ENCODE measurements around the gene GANAB.
"Not testable (repeated sequence)": the region's sequence is repeated elsewhere in the genome, so short reads cannot be mapped to it uniquely, and the experiment has no call there.

The GANAB gene

GRCh38 chr11:62645946-62646824, at the start of gene GANAB:
Gene GANAB, minus strand, starts transcription at chr11:62646613. Its CDS starts 14 bp downstream, at chr11:62646599.
- peak; percentile 98 for DNase-seq

GRCh38 chr11:62694455-62695167, 48.2 kb upstream of the GANAB start:
- peak; percentile 79 for DNase-seq

DNA sequence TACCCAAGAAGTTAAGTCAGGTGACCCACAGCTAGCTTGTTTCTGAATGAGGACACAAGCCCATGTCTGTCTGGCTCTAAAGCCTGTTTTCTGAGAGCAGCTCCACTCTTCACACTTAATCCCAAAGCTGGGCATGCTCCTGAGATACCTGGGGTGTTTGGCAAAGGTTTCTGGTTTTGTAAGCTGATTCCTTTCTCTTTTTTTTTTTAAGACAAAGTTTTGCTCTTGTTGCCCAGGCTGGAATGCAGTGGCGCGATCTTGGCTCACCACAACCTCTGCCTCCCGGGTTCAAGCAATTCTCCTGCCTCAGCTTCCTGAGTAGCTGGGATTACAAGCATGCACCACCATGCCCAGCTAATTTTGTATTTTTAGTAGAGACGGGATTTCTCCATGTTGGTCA, 47.2 kb upstream of the GANAB start:
- DNase-seq, result not testable (repeated sequence)

- no peak for DNase-seq
Observed at GRCh38 chr11:62689421-62690183, 43.2 kb upstream of the GANAB start, which contains the start of gene LRRN4CL. Gene LRRN4CL, minus strand, starts transcription at chr11:62689530. Its CDS starts 1,022 bp downstream, at chr11:62688508.

DNA sequence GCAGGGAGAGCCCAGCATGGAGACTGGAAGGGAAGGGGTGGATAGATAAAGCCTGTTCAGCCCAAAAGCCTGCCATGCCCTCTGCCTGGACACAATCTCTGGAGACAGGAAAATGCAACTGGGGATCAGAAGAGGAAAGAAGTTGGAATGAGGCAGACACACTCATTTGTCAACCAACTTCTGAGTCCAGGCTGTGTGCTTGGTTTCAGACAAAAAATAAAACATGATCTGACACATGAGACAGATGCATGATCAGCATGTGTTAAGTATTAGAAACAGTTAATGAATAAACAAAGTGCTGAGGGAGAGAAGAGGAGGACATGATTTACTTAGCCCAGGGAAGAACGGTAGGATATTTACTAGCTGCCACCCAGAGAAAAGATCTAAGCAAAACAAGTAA, 42.1 kb upstream of the GANAB start:
- no peak for DNase-seq

- DNase-seq, result no peak
Observed at GRCh38 chr11:62687508-62688396, 41.3 kb upstream of the GANAB start.

- no peak for DNase-seq
Observed at GRCh38 chr11:62682518-62682917, 36.1 kb upstream of the GANAB start.

GRCh38 chr11:62680825-62681240, 34.4 kb upstream of the GANAB start:
- peak; percentile 47 for DNase-seq

DNA sequence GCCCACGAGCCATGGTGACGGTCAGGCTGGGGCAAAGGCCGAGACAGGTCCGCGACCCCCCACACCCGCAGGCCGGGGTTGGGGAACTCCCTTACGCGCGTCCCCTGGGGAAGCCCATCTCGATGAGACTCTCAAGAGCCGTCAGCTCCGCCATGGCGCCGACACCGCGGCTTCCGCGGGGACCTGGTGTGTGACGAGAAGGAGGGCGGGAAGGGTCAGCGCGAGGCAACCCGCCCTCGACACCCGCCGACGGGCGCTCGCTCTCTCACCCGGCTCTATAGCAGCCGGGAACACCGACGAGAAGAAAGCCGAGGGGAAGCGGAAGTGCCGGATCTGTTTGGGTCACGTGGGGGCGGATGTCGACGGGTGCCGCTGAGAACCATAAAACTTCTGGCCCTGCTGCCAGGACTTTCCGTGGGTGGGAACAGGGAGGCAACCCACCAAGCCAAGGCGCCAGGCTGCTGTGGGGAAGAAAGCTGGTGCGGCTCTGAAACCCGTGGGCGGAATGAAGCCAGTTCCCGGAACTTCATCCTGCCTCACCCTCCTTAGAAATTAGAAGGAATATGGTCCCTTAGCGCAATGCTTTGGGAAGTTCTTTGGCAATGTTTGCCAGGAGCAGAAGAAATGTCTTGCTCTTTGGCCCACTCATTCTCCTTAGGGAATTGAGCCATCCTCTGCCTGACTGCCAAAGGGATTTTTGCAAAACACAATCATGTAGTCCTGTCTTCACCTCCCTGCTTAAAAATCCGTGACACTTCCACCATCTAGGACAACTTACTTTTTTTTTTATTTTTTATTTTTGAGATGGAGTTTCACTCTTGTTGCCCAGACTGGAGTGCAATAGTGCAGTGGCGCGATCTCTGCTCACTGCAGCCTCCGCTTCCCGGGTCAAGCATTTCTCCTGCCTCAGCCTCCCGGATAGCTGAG, 32.6 kb upstream of the GANAB start, which contains the start of gene UBXN1:
UBXN1 (minus strand) TSS at position 304 of the 927 bp plus-strand sequence; CDS start at position 154, 150 bp downstream.
- peak; percentile 85 for DNase-seq

GRCh38 chr11:62678433-62678769, 32.0 kb upstream of the GANAB start:
- no peak for DNase-seq

DNA sequence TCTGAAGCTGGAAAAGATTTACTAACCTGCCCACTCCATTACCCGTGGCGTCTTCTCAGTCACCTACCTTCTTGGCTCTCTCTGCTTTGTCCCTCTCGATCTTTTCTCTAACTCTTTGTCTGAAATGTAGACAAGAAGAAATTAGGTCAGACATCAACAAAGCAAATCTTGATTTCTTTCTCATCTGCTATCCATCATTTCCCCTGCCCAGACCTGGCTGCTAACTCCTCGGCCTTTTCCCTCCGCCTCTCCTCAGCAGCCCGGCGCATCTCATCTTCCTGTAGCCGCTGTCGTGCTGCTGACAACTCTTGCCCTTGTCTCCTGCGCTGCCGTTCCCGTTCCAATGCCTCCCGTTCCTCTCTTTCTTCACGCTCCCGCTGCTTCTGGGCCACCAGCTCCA, 31.3 kb upstream of the GANAB start:
- no peak for DNase-seq

DNA sequence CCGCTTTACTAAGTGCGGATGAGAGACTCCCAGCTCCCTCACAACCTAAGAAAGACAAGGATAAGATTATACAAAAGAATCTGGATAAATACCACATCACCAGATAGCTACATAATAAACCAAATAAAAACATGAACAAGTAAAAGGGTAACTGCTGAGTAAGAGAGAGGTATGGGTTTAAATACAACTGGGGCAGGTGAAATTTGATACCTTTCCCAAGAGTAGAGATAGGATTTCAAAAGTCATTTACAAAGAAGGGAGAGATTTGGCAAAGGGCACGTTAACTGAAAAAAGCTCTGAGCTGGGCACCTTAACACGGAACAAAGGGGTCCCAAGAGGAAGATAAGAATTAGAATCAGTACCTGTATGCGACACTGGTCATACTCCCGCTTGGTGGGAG, 30.7 kb upstream of the GANAB start:
- DNase-seq, result no peak

DNA sequence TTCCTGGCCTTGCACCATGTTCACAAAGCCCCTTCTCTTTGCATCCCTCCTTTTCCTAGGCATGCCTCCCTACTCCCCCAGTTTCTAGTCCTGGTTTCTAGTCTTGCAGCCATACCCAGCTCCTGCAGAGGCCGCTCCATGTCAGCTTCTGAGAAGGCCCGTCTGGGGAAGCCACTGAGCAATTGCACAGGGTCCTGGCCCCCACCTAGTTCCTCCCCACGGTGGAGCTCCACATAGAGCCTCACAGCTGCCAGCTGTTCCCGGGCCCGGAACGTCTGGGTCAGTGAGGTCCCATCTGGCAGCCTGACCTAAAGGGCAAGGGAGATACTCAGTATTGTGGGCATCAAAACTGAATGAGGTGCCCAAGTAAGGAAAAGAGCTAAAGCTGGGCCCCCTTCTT, 30.3 kb upstream of the GANAB start:
- no peak for DNase-seq

GRCh38 chr11:62675415-62675814, 29.0 kb upstream of the GANAB start:
- DNase-seq, result not testable (repeated sequence)

DNA sequence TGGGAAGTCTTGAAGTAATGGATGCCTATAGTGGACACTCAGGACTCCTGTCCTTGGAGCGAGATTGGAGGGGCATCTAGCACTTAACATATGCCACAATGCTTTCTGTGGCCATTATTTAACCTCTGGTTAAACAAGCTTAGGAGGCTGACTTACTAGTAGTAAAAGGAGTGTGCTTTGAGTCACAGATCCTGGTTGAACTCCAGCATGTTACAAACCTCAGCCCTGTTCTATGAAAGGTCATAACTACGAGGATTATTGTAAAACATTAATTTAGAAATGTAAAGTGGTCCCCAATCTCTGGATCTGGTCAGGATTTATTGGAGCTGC, 26.7 kb upstream of the GANAB start:
- no peak for DNase-seq

- peak; percentile 85 for DNase-seq
Observed at GRCh38 chr11:62671608-62672389, 25.4 kb upstream of the GANAB start, which contains the start of the genes LBHD1 and UQCC3. Gene LBHD1, minus strand, starts transcription at chr11:62672267. Its CDS starts 2,236 bp downstream, at chr11:62670031. Gene UQCC3, plus strand, starts transcription at chr11:62671673. Its CDS starts 73 bp downstream, at chr11:62671746.

GRCh38 chr11:62671236-62671607, 24.8 kb upstream of the GANAB start:
- no peak for DNase-seq

GRCh38 chr11:62669420-62670161, 23.2 kb upstream of the GANAB start:
- DNase-seq, result no peak

DNA sequence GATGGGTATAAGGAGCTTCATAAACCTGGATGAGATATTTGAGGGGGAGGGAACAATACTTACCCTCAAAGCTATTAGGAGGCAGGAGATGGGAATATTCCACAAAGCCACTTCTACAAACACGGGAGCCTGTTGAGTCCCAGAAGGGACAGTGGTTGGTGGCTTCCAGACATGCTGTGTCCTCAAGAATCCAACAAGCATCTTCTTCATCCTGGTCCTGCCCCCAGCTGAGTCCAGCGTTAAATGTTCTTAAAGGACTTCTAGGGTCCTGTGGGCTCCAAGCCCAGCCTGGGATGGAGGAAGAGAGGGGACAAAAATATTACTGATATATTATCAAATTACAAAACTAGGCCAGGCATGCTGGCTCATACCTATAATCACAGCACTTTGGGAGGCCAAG, 21.0 kb upstream of the GANAB start:
- no peak for DNase-seq

Measured in CD4-positive, alpha-beta T cell treated with Interleukin-4 for 4 hours (primary cell).